A673 (cell line): ENCODE measurements around the gene CEP112. TPM values are rescaled to one million over a fixed set of nuclear protein-coding genes. Genes with fewer than 3 reads are reported as not detected.

Experiments
- BruUV-seq: library from RNA; stranded (reverse); fragments of 400-500 nt; replicated peaks from 2 replicates; lab custom pipeline; 2021; lab: Mats Ljungman, UMichigan
- CTCF ChIA-PET: fragments of 300-600 bp; sonication (Branson Sonifier 250); formaldehyde crosslinking; loops from one replicate; lab custom pipeline; 2022; ENCODE audit warnings: antibody characterized with exemption; lab: Charles Lee
- POLR2A ChIA-PET: fragments of 300-600 bp; sonication (Branson Sonifier 250); formaldehyde crosslinking; loops from one replicate; lab custom pipeline; 2022; ENCODE audit warnings: antibody characterized with exemption; ENCODE audit not compliant: low non-redundant PET; lab: Charles Lee
- DNase-seq: peaks from one replicate; pipeline ENCODE4 v3.0.0-alpha.2; 2015; ENCODE audit warnings: low spot score
- H3K27ac ChIP-seq: fragments of 200-600 bp; sonication (generic); 2 replicates; pipeline ENCODE4 v1.5.1; 2016; ENCODE audit warnings: mixed run types, low read depth, mild to moderate bottlenecking, mixed read lengths, antibody characterized with exemption, low read length; ENCODE audit not compliant: poor library complexity, severe bottlenecking
- H3K27me3 ChIP-seq: fragments of 200-600 bp; sonication (generic); replicated peaks from 2 replicates; pipeline ENCODE4 v1.6.1; 2017; ENCODE audit warnings: mixed run types, low read depth, mild to moderate bottlenecking, mixed read lengths, antibody characterized with exemption, low read length; ENCODE audit not compliant: insufficient read depth, poor library complexity
- H3K36me3 ChIP-seq: fragments of 200-600 bp; sonication (generic); 2 replicates; pipeline ENCODE4 v1.6.1; 2016; ENCODE audit warnings: mixed run types, mild to moderate bottlenecking, mixed read lengths, antibody characterized with exemption, low read length; ENCODE audit not compliant: insufficient read depth, poor library complexity, severe bottlenecking
- H3K4me1 ChIP-seq: fragments of 200-600 bp; sonication (generic); 2 replicates; pipeline ENCODE4 v1.6.1; 2017; ENCODE audit warnings: mixed run types, mild to moderate bottlenecking, mixed read lengths, antibody characterized with exemption, low read length; ENCODE audit not compliant: insufficient read depth, poor library complexity, severe bottlenecking
- H3K4me3 ChIP-seq: fragments of 200-600 bp; sonication (generic); 2 replicates; pipeline ENCODE4 v1.5.1; 2016; ENCODE audit warnings: low read depth, mixed run types, mild to moderate bottlenecking, mixed read lengths, low read length; ENCODE audit not compliant: poor library complexity, severe bottlenecking
- H3K9me3 ChIP-seq: fragments of 200-600 bp; sonication (generic); 2 replicates; pipeline ENCODE4 v1.6.1; 2016; ENCODE audit warnings: mixed run types, low read depth, mild to moderate bottlenecking, mixed read lengths, antibody characterized with exemption, low read length; ENCODE audit not compliant: poor library complexity, severe bottlenecking
- CTCF ChIP-seq: fragments of 300-800, 200-600 bp; sonication (generic); conservative IDR thresholded peaks from 2 replicates; pipeline ENCODE4 v1.5.1; 2017; ENCODE audit warnings: low read depth, mild to moderate bottlenecking, antibody characterized with exemption, low read length, moderate library complexity, mixed read lengths
- EZH2 ChIP-seq: fragments of 200-600 bp; sonication (generic); IDR thresholded peaks from 2 replicates; pipeline ENCODE4 v1.6.1; 2017; ENCODE audit warnings: borderline replicate concordance, low read depth, mild to moderate bottlenecking, mixed read lengths, antibody characterized with exemption, low read length; ENCODE audit not compliant: poor library complexity, severe bottlenecking
- intact Hi-C: fragments of 100-400 bp; cut with micrococcal nuclease; formaldehyde crosslinking; loops from one replicate; pipeline ENCODE4 v1.10.0; 2022; ENCODE audit not compliant: unreplicated experiment
- total RNA-seq: library from RNA; stranded (reverse); gene quantifications from 2 replicates; pipeline ENCODE4 v1.2.3, GENCODE V29; 2021

Gene CEP112
- total RNA-seq, 1 experiment from 2014 or later, result 27.2 TPM

GRCh38 chr17:65644545-65644944 is 547.4 kb downstream of the CEP112 start:
- Histone ChIP-seq H3K27ac (no peak overlapping the region), H3K27me3 (no peaks in the 10 kb centered on the region), H3K36me3 (no peaks in the 10 kb centered on the region), H3K9me3 (peaks cover 4% of the 10 kb centered on the region), H3K4me3 (no peak overlapping the region), H3K4me1 (no peaks in the 10 kb centered on the region)
- TF ChIP-seq EZH2, result no peak
- no peak for TF ChIP-seq CTCF
- no peak for DNase-seq
- ChIA-PET CTCF (no interaction called here), POLR2A (no interaction called here)
- intact Hi-C loops, result no loop called here
- BruUV-seq, result no TSS peak

GRCh38 chr17:65638221-65638975 is 553.5 kb downstream of the CEP112 start:
- Histone ChIP-seq H3K4me3 (no peak overlapping the region), H3K4me1 (no peaks in the 10 kb centered on the region), H3K36me3 (no peaks in the 10 kb centered on the region), H3K27me3 (no peaks in the 10 kb centered on the region), H3K9me3 (no peaks in the 10 kb centered on the region), H3K27ac (no peak overlapping the region)
- BruUV-seq, result no TSS peak
- no peak for TF ChIP-seq CTCF
- TF ChIP-seq EZH2, result no peak
- intact Hi-C loops, result no loop called here
- ChIA-PET CTCF (no interaction called here), POLR2A (no interaction called here)
- no peak for DNase-seq

GRCh38 chr17:65637786-65638185 is 554.1 kb downstream of the CEP112 start:
- H3K36me3 ChIP-seq, result no peaks in the 10 kb centered on the region
- H3K4me3 ChIP-seq, result no peak overlapping the region
- ChIA-PET POLR2A (no interaction called here), CTCF (no interaction called here)
- no peak for DNase-seq
- no peak overlapping the region for H3K27ac ChIP-seq
- H3K27me3 ChIP-seq, result no peaks in the 10 kb centered on the region
- TF ChIP-seq EZH2, result no peak
- no peak for TF ChIP-seq CTCF
- no TSS peak for BruUV-seq
- H3K9me3 ChIP-seq, result no peaks in the 10 kb centered on the region
- intact Hi-C loops, result no loop called here
- H3K4me1 ChIP-seq, result no peaks in the 10 kb centered on the region
